ENCODE measurements around the gene CTSE.

The CTSE gene

GRCh38 chr1:206049919-206050600 lies 26.4 kb upstream of the CTSE start:
- DNase-seq (ENCODE audit: low spot score): no peak

- DNase-seq (ENCODE audit: low spot score): no peak
Measured at GRCh38 chr1:206049293-206049692, 25.6 kb upstream of the CTSE start.

GRCh38 chr1:206048582-206048981 lies 24.9 kb upstream of the CTSE start:
- DNase-seq (ENCODE audit: low spot score): no peak

GRCh38 chr1:206047271-206047670 lies 23.6 kb upstream of the CTSE start:
- no peak for DNase-seq (ENCODE audit: low spot score)

GRCh38 chr1:206041640-206042039 lies 17.9 kb upstream of the CTSE start:
- DNase-seq (ENCODE audit: low spot score): no peak

GRCh38 chr1:206040328-206040727 lies 16.6 kb upstream of the CTSE start:
- no peak for DNase-seq (ENCODE audit: low spot score)

GRCh38 chr1:206039046-206039973 lies 15.6 kb upstream of the CTSE start:
- DNase-seq (ENCODE audit: low spot score): no peak

GRCh38 chr1:206037581-206037980 lies 13.9 kb upstream of the CTSE start:
- DNase-seq (ENCODE audit: low spot score): no peak

GRCh38 chr1:206036663-206037455 lies 13.2 kb upstream of the CTSE start:
- no peak for DNase-seq (ENCODE audit: low spot score)

GRCh38 chr1:206035027-206035426 lies 11.3 kb upstream of the CTSE start:
- no peak for DNase-seq (ENCODE audit: low spot score)

- no peak for DNase-seq (ENCODE audit: low spot score)
Measured at GRCh38 chr1:206032380-206033140, 8.9 kb upstream of the CTSE start.

- DNase-seq (ENCODE audit: low spot score): peak; percentile 61
Measured at GRCh38 chr1:206030714-206031113, 7.0 kb upstream of the CTSE start.

GRCh38 chr1:206030191-206030590 lies 6.5 kb upstream of the CTSE start:
- no peak for DNase-seq (ENCODE audit: low spot score)

- DNase-seq (ENCODE audit: low spot score): no peak
Measured at GRCh38 chr1:206029484-206029883, 5.8 kb upstream of the CTSE start.

- DNase-seq (ENCODE audit: low spot score): no peak
Measured at GRCh38 chr1:206025283-206025820, 1.7 kb upstream of the CTSE start.

- no peak for DNase-seq (ENCODE audit: low spot score)
Measured at GRCh38 chr1:206022766-206023165, 929 bp downstream of the CTSE start.

- no peak for DNase-seq (ENCODE audit: low spot score)
Measured at GRCh38 chr1:206021626-206022365, 1.9 kb downstream of the CTSE start.

GRCh38 chr1:206021008-206021625 lies 2.6 kb downstream of the CTSE start:
- no peak for DNase-seq (ENCODE audit: low spot score)

- no peak for DNase-seq (ENCODE audit: low spot score)
Measured at GRCh38 chr1:206020393-206021007, 3.2 kb downstream of the CTSE start.

GRCh38 chr1:206015071-206015470 lies 8.6 kb downstream of the CTSE start:
- DNase-seq (ENCODE audit: low spot score): no peak

All from CD4-positive, alpha-beta T cell treated with Interleukin-2 at 100 ng/mL for 4 hours (primary cell).